HUES64 (cell line): ENCODE results near the gene RTCA.
"Not testable (repeated sequence)": the region's sequence is repeated elsewhere in the genome, so short reads cannot be mapped to it uniquely, and the experiment has no call there.

ENCODE experiments used
- H3K27ac ChIP-seq: 2 replicates; pipeline ENCODE4 v1.7.0; 2013; ENCODE audit warnings: low read depth, low read length, inconsistent platforms
- H3K27me3 ChIP-seq: 2 replicates; pipeline ENCODE4 v1.6.1; 2013; ENCODE audit warnings: mild to moderate bottlenecking, low read length; ENCODE audit not compliant: insufficient read depth
- H3K36me3 ChIP-seq: 2 replicates; pipeline ENCODE4 v1.6.1; 2013; ENCODE audit warnings: mild to moderate bottlenecking, low read length; ENCODE audit not compliant: insufficient read depth
- H3K4me1 ChIP-seq: 2 replicates; pipeline ENCODE4 v1.6.1; 2013; ENCODE audit warnings: mild to moderate bottlenecking, low read length, moderate library complexity; ENCODE audit not compliant: insufficient read depth
- H3K4me3 ChIP-seq: 2 replicates; pipeline ENCODE4 v1.5.1; 2013; ENCODE audit warnings: mild to moderate bottlenecking, low read length, moderate library complexity
- H3K9ac ChIP-seq: 2 replicates; pipeline ENCODE4 v1.6.1; 2013; ENCODE audit warnings: mild to moderate bottlenecking, low read depth, low read length
- H3K9me3 ChIP-seq: 2 replicates; pipeline ENCODE4 v1.6.1; 2013; ENCODE audit warnings: low read depth, low read length; ENCODE audit not compliant: insufficient read depth
- WGBS: fragments of 150-250, 120-280 bp; methylation state at CpG from one replicate; pipeline ENCODE4 v1.1.7; 2013; ENCODE audit warnings: missing lambda C conversion rate; 5-methylcytosine and 5-hydroxymethylcytosine counted together

Gene RTCA

DNA sequence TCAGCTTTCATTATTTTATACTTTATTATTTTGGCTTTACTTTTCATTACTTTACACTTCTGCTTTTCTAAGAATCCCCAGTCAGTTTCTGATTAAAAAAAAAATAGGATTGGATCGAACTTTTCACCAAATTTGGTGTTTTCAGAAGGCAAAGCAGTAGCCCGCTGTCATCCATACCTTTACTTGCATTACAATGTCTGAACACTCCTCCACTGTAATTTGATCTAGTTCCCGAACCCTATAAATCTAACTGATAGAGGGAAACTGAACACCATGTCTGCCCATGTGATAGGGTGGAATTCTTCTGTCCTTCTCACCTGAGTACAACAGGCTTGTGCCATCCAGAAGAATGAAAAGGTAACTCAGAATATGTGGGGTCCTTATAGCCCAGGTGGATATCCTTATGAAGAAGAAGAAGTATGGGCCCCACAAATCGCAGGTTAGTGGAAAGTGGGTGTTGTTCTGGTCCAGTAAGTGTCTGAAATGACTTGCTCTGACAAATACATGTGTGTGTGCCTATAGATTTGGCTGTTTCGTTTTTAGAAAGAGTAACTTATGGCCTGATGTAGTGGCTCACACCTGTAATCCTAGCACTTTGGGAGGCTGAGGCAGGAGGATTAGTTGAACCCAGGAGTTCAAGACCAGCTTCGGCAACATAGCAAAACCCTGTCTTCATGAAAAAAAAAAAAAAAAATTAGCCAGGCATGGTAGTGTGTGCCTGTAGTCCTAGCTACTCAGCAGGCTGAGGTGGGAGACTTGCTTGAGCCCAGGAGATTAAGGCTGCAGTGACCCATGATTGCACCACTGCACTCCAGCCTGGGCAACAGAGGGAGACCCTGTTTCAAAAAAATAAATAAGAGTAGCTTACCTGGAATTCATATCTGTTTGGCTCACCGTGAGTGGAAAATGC lies 59.7 kb downstream of the RTCA start:
- Histone ChIP-seq H3K9me3 (no peaks in the 10 kb centered on the region), H3K9ac (no peak overlapping the region), H3K36me3 (no peaks in the 10 kb centered on the region), H3K27ac (no peak overlapping the region; the same call in 1 of the 2 replicates), H3K4me3 (no peak overlapping the region; the same call in 1 of the 2 replicates), H3K27me3 (no peaks in the 10 kb centered on the region), H3K4me1 (peaks cover 8% of the 10 kb centered on the region)
- 80% methylated on average over 7 of the region's 7 CpGs for WGBS

DNA sequence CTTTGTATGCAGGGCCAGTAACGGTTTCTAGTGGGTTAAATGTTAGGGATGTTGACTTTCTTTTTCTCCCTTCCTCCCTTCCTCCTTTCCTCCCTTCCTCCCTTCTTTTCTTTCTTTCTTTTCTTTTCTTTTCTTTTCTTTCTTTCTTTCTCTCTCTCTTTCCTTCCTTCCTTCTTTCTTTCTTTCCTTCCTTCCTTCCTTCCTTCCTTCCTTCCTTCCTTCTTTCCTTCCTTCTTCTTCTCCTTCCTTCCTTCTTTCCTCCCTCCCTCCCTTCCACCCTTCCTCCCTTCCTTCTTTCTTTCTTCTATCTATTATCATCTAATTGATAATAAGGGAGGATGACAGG lies 60.3 kb downstream of the RTCA start:
- not testable (repeated sequence) for H3K4me3 ChIP-seq, H3K27ac ChIP-seq, H3K36me3 ChIP-seq, H3K27me3 ChIP-seq, H3K4me1 ChIP-seq, H3K9me3 ChIP-seq, H3K9ac ChIP-seq
- WGBS = 71% methylated on average over 1 of the region's 1 CpG

DNA sequence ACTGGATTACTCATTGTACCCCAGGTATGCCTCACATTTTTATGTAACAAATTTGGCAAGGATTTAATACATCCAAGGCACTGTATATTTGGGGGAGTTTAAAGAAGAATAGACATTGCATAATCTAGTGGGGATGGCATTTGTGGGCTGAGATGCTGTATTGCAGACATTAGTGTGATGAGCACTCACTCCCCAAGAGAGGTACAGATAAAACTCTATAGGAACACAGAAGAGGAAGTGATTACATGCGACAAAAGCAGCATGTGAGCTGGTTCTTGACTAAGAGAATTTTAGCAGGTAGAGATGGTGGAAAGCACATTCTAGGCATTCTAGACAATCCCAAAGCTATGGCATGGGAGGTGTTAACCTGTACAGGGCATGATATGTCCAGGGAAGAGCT lies 62.1 kb downstream of the RTCA start:
- no peaks in the 10 kb centered on the region for H3K36me3 ChIP-seq
- H3K4me3 ChIP-seq = no peak overlapping the region
- H3K27me3 ChIP-seq = no peaks in the 10 kb centered on the region
- H3K9me3 ChIP-seq = no peaks in the 10 kb centered on the region
- no peak overlapping the region for H3K27ac ChIP-seq
- H3K4me1 ChIP-seq = peaks cover 8% of the 10 kb centered on the region
- WGBS = 97% methylated on average over 1 of the region's 1 CpG
- no peak overlapping the region for H3K9ac ChIP-seq

DNA sequence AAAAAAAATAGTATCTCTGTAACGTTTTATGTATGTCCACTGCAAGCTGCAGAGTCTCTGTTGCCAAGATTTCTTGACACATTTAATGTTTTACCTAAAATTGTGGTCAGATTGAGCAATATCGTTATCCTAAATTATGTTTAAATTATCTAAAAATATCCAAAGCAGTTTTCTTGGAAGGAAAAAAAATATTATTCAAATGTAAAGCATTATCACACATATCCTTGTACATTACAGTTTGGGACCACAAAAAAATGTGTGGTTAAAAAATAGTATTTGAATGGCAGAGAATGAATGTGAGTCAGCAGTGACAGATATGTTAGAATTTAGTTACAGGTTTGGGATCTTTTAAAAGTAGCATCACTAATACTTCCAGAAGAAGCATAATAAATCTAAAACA lies 65.1 kb downstream of the RTCA start:
- not testable (repeated sequence) for H3K27ac ChIP-seq, H3K36me3 ChIP-seq, H3K9ac ChIP-seq, H3K27me3 ChIP-seq, H3K4me1 ChIP-seq, H3K9me3 ChIP-seq, H3K4me3 ChIP-seq
- WGBS = 93% methylated on average over 1 of the region's 2 CpGs

DNA sequence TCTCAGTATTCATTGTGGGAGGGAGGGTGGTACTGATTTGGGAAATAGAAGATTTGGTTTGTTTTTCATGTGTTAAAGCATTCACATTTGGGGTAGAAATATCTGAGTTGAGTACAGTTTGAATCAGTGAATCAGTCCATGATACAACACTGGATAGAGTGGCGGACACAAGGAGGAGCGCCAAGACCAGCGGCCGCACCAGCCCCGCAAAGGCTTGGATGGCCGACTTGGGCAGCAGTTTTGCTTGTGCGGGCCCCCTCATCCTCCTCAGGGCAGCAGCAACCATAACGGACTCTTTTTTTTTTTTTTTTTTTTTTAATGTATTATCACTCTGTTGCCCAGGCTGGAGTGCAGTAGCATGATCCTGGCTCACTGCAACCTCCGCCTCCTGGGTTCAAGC lies 66.3 kb downstream of the RTCA start:
- WGBS = 98% methylated on average over 8 of the region's 9 CpGs
- Histone ChIP-seq H3K4me1 (0 out of 2 replicates have a peak, but pooled peaks cover 4% of the 10 kb centered on the region), H3K9ac (no peak overlapping the region), H3K27me3 (no peaks in the 10 kb centered on the region), H3K4me3 (no peak overlapping the region), H3K27ac (no peak overlapping the region), H3K9me3 (no peaks in the 10 kb centered on the region), H3K36me3 (no peaks in the 10 kb centered on the region)

DNA sequence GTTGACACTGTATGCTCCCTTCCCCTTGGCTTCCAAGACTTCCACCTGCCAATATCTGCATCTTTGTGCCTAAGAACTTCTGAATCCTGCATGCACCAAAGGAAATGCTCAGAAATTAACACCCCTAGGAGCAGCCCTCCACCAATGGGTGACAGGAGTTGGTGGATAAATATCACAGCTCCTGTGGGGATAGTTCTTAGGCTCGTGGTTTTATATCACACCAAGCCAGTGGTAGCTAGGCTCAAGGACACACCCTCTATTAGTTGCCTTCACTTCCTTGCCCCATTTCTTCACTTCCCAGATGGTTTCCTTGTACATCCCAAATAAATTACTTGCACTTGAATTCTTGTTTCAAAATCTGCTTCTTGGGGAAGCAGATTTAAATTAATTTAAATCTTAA lies 69.4 kb downstream of the RTCA start:
- WGBS = 88% methylated on average over 1 of the region's 1 CpG
- Histone ChIP-seq H3K4me3 (no peak overlapping the region), H3K9ac (no peak overlapping the region), H3K9me3 (no peaks in the 10 kb centered on the region), H3K36me3 (no peaks in the 10 kb centered on the region), H3K27me3 (no peaks in the 10 kb centered on the region), H3K4me1 (peaks cover 17% of the 10 kb centered on the region; the same call in 1 of the 2 replicates), H3K27ac (no peak overlapping the region)

DNA sequence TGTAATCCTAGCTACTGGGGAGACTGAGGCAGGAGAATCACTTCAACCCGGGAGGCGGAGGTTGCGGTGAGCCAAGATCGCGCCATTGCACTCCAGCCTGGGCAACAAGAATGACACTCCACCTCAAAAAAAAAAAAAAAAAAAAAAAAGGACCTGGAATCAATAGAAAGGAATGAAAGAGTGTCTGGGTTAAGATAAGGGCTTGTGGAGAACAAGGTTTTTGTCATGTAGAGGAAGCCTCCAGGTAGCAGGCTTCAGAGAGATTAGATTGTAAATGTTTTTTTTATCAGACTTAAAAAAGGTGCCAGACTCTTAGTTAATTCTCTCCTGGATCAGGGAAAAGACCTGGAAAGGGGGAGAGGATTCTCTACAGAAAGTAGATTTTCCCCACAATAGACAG lies 71.9 kb downstream of the RTCA start:
- not testable (repeated sequence) for H3K9me3 ChIP-seq, H3K9ac ChIP-seq, H3K27ac ChIP-seq, H3K36me3 ChIP-seq, H3K4me3 ChIP-seq, H3K27me3 ChIP-seq
- H3K4me1 ChIP-seq = peaks cover 17% of the 10 kb centered on the region; the same call in 1 of the 2 replicates
- 88% methylated on average over 3 of the region's 5 CpGs for WGBS

DNA sequence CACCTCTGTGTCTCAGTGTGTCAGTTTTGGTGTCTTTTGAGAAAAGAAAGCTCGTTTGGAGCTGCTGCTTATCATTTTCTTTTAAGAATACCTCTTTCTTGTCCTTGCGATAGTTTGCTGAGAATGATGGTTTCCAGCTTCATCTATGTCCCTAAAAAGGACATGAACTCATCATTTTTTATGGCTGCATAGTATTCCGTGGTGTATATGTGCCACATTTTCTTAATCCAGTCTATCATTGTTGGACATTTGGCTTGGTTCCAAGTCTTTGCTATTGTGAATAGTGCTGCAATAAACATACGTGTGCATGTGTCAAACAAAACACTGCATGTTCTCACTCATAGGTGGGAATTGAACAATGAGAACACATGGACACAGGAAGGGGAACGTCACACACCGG lies 73.7 kb downstream of the RTCA start:
- not testable (repeated sequence) for H3K9ac ChIP-seq, H3K36me3 ChIP-seq, H3K27ac ChIP-seq, H3K4me3 ChIP-seq, H3K9me3 ChIP-seq, H3K27me3 ChIP-seq
- H3K4me1 ChIP-seq = peaks cover 17% of the 10 kb centered on the region; the same call in 1 of the 2 replicates
- 95% methylated on average over 5 of the region's 6 CpGs for WGBS

DNA sequence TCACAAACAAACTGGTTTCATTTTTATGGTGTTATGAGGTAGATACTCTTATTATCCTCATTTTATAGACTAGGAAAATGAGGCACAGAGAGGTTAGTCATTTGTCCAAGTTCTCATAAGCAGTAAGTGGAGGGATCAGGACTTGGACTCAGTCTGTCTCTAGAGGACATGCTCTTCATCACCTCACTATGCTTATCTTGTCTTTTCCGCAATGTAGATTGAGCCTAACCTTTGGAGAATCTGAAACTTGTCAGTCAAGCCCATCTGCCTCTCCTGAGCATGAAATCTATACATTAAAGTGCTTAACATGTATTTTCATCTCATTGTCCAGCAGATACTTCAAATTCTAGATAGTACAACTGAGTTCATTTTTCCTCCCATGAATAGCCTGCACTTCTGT lies 74.5 kb downstream of the RTCA start:
- H3K36me3 ChIP-seq = no peaks in the 10 kb centered on the region
- H3K4me1 ChIP-seq = peaks cover 17% of the 10 kb centered on the region; the same call in 1 of the 2 replicates
- no peak overlapping the region for H3K4me3 ChIP-seq
- H3K9me3 ChIP-seq = no peaks in the 10 kb centered on the region
- H3K27me3 ChIP-seq = no peaks in the 10 kb centered on the region
- WGBS = 96% methylated on average over 1 of the region's 1 CpG
- no peak overlapping the region for H3K27ac ChIP-seq
- no peak overlapping the region for H3K9ac ChIP-seq

DNA sequence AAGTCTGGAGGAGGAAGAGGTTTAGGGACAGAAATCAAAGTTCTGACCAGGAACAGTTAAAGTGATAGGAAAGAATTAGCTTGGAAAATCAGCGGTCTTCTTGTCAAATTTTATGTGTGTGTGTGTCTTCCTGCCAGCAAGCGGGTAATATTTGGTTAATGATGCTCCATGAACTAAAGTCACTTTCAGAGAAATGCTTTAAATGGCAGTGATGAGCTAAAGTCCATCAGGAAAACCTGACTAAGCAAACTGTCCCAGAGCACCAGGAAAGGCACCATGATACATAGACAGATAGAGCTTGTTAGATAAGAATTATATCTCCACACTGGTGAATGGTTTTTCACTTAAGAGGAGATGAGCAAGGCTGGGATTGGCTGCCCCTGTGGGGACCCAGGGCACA lies 76.3 kb downstream of the RTCA start:
- no peak overlapping the region for H3K4me3 ChIP-seq
- H3K27ac ChIP-seq = no peak overlapping the region
- H3K4me1 ChIP-seq = peaks cover 13% of the 10 kb centered on the region; the same call in 1 of the 2 replicates
- 99% methylated on average over 2 of the region's 2 CpGs for WGBS
- no peaks in the 10 kb centered on the region for H3K36me3 ChIP-seq
- no peak overlapping the region for H3K9ac ChIP-seq
- no peaks in the 10 kb centered on the region for H3K9me3 ChIP-seq
- H3K27me3 ChIP-seq = no peaks in the 10 kb centered on the region
